ENCODE measurements around the gene PELI3.
"Not testable (repeated sequence)": the region's sequence is repeated elsewhere in the genome, so short reads cannot be mapped to it uniquely, and the experiment has no call there.

The PELI3 gene, protein sequence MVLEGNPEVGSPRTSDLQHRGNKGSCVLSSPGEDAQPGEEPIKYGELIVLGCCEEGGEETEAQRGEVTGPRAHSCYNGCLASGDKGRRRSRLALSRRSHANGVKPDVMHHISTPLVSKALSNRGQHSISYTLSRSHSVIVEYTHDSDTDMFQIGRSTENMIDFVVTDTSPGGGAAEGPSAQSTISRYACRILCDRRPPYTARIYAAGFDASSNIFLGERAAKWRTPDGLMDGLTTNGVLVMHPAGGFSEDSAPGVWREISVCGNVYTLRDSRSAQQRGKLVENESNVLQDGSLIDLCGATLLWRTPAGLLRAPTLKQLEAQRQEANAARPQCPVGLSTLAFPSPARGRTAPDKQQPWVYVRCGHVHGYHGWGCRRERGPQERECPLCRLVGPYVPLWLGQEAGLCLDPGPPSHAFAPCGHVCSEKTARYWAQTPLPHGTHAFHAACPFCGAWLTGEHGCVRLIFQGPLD

DNA sequence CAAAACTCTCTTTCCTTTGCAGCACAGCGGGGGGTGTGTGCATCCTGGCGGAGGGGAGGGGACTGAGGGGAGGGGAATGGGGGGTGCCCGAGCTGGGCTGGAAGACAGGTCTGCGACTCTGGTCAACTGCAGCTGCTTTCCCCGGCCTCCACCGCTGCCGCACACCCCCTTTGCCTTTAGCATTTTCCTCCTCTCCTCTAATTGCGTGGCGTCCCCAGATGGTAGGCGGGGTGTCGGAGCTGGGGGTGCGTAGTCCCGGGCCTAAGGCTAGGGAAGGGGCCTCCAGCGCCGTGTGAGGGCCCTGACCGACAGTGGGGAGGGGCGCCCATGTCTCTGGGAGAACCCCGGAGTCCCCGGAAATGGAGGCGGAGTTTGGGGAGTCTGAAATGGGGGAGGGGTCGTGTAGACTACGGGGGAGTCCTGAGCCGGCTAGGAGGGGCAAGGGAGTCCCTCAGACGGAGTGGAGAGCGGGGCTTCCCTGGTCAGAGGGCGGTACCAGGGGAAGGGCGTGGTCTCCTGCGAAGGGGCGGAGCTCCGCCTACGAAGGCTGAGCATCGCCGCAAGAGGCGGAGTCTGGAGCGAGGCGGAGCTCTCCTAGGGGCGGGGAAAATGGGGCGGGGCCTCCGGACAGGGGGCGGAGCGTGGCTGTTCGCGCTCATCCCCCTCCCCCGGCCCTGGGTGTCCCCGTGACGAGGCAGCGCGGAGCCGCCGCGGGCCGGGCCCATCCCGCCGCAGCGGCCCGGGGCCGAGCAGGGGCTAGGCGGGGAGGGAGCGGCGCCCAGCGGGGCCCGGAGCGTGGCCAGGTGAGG is at the start of gene PELI3:
TSS of gene PELI3 (plus strand) at position 681 of the 809 bp plus-strand sequence. CDS start 1,224 bp downstream, outside the sequence.
- DNase-seq: peak; percentile 64

DNA sequence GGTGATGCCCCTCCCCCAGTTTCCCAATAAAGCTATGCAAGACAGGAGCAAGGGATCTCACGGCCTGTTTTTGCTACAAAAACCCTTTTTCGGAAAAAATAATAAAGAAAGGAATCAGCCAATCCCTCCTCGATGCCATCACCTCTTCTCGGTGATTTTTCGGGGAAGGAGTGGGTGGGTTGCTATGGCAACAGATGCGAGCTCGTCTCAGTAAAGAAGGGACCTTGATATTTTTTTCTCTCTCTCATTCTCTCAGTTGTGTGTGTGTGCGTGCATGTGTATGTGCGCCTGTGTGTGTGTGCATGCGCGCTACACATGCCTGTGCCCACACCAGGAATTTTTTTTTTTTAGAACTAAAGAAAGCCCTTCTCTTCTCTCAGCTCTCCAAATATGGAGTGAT is 49.7 kb upstream of the PELI3 start:
- DNase-seq: no peak

DNA sequence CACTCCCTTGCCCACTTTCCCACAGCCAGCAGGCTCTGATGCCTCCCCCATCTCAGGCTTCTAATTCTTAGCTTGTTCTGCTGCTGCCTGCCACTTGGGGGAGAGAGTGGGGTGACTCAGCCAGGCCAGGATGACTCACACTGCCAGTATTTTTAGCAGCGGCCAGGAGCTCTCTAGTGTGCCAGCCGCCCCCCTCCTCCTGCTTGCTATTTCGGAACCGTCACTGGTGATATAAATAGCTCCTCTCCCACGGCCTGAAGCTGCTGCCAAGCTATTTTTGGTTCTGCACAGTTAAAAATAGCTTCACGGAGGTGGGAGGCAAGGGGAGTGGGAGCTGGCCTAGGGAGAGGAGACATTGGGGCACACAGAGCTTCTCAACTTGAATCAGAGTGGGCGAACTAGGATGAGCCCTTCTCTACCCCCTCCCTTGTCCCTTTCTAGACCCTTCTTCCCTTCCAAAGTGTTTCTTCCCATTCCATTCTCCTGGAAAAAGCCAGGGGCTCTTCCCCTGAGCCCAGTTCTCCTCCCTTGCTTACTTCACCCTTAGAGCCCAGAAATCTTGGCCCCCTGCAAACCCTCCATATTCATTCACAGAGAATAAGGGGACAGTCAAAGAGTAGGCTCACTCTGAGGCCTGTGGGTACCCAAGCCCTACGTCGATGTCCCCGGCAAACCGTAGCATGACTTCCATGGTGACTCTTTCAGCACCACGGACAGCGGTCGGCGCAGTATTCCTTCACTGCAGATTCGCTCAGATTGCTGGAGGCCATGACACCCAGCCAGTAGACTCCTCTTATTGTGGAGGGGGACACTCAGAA is 48.3 kb upstream of the PELI3 start:
- peak; percentile 81 for DNase-seq

DNA sequence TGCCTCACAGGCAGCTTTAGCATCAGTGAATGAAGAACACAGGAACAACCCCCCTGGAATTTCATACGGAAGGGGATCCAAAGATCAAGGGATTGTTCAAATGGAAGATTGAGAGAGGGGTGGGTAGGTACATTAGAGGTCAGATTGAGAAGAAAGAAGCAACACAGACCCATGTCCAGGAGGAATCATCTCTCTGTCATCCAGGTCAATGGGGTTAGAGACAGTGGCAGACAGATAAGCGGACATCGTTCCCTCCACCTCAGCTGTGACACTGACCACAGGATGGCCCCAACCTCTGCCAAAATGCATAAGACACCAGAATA is 47.8 kb upstream of the PELI3 start:
- no peak for DNase-seq

DNA sequence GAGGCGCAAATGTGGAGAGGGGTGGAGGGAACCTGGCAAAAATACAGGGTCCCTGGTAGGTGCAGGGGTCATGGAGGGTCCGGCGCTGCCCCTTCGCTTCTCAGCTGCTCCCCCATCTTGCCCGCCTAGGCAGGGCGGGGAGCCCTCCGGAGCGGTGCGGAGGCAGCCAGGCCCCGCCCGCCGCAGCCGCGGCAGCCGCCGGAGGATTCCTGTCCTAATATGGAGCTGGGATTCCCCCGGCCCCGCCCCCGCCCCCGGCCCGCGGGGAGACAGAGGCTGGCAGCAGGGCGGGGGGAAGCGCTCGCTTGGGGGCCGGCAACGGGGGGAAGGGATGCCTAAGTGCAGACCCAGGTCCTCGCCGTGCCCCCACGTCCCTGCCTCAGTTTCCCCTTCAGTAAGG is 46.9 kb upstream of the PELI3 start:
- no peak for DNase-seq

DNA sequence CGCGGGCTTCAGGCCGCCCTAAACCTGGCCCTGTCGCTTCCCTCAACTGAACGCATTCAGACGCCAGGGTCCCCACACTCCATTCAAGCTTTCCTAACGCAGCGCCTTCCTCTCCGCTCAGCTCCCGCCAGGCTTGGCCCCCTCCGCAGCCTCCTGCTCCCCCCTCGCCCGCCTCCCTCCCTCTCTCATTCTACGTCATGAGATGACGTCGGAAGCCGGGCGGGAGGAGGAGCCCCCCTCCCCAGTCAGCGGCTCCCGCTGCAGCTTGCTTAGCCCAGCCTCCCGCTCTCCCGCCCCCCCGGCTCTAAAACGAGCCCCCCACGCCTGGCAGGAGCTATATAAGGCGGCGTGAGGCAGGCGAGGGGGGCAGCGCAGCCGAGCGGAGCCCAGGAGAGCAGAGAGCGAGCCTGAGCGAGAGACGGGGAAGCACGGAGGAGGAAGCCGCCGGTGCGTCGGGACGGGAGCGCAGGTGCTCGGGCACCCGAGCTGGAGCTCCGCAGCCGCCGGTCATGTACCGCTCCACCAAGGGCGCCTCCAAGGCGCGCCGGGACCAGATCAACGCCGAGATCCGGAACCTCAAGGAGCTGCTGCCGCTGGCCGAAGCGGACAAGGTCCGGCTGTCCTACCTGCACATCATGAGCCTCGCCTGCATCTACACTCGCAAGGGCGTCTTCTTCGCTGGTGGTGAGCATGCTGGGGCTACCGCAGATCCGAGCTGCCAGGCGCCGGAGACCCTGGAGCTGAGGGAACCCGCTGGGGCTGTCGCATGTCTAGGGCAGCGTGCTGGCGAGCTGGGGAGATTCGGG is 45.8 kb upstream of the PELI3 start, which contains the start of gene NPAS4:
TSS of gene NPAS4 (plus strand) at position 365 of the 806 bp plus-strand sequence. CDS start at position 510, 145 bp downstream.
- DNase-seq: no peak

DNA sequence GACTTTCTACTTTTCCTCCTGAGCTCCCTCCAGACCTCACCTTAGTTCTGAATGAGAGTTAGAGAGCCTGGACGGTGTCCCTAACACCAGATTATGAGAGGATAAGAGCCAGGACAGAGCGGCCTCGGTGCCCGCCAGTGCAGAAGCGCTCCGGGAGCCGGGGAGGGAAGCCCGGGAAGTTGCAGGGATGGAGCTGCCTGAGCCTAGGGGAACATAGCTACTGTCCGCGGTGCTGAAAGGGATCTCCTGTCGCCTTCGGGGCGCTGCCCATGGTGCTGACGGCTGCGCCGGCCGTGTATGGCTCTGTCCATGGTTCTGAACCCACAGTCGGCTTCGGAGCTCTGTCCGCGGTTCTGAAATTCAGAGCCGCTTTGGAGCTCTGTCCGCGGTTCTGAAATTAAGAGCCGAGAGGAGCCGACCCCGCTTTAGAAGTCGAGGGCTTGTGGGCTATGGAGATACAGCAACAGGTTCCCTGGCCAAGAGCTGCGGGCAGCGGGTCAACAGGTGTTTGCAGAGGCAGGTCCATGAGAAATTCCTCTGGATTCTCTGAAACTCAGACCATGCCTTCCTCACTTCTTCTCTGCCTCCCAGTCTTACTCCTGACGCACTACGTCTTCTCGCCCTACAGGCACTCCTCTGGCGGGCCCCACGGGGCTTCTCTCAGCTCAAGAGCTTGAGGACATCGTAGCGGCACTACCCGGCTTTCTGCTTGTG is 45.1 kb upstream of the PELI3 start:
- no peak for DNase-seq

DNA sequence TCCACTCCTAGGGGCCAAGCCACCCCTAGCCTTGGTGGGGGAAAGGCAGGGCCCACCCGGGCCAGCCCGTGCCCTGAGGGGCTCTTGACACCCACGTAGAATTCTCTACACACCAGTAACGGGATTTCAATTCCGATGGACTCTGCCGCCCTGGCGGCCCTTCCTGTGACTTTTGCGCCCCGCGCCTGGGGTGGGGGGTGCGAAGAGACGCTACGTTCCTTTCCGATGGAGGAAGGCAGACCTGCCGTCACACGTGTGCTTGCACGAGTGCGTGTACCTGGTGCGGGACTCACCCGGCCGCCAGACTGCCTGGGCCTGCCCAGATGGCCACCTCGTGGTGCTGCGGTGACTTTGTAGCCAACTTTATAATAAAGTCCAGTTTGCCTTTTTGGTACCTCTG is 40.4 kb upstream of the PELI3 start:
- no peak for DNase-seq

DNA sequence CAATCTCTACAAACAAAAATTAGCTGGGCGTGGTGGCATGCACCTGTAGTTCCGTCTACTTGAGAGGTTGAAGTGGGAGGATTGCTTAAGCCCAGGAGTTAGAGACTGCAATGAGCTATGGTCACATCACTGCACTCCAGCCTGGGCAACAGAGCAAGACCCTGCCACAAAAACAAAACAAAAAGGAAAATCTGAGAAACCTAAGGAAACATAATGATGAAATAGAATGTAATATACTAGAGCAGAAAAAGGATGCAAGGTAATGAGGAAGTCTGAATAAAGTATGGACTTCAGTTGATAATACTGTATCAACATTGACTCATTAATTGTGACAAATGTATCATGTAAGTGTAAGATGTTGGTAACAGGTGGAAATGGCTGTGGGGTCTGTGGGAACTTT is 37.8 kb upstream of the PELI3 start:
- DNase-seq: no peak

DNA sequence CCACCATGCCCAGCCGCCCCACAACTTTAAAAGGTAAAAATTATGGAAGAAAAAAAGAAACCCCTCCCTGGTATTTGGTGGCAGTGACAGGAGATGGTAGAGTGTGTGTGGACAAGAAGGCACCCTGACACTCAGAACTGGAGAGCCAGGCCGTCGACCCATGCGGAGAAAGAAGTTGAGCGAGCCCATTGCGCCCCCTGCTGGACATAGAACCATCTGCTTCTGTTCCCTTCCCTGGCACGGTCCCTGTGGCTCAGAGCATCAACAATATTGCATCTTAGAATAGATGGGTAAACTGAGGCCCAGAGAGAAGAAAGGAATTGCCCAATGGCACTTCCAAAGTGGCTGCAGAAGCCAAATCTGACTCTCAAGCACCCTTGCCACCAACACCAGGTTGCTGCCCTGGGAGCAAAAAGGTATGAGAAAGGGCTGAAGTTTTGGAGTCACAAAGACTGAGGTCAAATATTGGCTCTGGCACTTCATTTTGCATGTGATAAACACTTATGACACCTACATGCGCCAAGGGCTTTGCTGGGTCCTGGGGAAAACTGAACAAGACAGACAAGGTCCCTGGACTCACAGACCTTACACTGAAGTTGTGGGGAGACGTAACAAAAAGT is 36.6 kb upstream of the PELI3 start:
- peak; percentile 44 for DNase-seq

DNA sequence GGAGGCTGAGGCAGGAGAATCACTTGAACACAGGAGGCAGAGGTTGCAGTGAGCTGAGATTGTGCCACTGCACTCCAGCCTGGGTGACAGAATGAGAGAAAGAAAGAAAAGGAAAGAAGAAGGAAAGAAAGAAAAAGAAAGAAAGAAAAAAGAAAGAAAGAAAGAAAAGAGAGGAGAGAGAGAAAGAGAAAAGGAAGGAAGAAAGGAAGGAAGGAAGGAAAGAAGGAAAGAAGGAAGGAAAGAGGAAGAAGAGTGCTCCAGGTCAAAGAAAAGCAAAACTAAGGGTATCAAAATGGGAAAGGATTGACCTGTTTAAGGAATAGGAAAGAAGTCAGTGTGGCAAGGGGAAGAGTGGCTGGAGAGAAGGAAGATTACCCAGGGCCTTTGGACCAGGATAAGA is 35.4 kb upstream of the PELI3 start:
- DNase-seq: not testable (repeated sequence)

DNA sequence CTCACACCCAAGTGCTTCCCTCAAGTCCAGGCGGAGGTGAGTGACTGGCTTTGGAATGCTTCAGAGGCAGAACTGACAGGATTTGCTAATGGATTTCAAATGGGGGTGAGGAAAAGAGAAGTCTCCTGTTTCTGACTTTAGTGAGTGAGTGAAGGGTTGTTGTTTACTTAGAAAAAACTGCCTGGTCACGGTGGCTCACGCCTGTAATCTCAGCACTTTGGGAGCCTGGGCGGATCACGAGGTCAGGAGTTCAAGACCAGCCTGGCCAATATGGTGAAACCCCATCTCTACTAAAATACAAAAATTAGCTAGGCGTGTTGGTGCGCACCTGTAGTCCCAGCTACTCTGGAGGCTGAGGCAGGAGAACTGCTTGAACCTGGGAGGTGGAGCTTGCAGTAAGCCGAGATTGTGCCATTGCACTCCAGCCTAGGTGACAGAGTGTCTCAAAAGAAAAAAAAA is 34.8 kb upstream of the PELI3 start:
- DNase-seq: not testable (repeated sequence)

DNA sequence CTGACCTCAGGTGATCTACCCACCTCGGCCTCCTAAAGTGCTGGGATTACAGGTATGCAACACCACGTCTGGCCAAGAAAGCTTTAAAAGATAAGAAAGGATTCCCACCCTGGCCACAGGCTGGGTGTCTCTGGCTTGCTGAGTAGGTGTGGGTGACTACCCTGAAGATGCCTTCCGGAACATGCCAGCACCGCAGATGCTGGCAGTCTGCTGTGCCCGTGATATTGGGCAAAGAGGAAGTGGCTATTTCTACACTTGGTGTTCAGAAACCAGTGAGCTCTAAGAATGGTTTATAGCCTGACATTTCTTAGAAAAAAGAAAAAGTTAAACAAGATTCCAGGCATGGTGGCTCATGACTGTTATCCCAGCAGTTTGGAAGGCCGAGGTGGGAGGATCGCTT is 34.1 kb upstream of the PELI3 start:
- no peak for DNase-seq

DNA sequence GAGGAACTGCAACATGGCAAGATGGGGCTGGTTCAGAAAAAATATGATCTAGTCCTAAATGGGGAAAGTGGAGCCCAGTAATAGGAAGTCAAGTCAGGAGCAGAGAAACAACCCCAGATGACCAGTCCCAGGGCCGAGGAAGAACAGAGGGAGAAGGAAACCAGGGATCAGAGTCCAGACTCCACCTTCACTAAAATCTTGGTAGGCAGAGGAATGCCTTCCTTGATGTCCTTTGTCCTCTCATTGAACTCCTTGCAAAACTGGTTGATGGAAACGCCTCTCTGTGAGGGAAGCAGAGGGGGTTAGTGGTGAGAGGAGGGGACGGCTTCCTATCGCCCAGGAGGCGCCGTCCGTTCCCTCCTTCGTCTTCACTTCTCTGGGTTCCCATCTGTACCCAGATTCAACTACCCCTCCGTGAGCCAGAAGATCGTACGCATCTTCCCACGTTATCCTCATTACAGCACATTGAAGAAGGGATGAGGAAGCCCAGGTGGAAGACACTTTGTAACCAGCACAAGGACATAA is 28.7 kb upstream of the PELI3 start:
- no peak for DNase-seq

DNA sequence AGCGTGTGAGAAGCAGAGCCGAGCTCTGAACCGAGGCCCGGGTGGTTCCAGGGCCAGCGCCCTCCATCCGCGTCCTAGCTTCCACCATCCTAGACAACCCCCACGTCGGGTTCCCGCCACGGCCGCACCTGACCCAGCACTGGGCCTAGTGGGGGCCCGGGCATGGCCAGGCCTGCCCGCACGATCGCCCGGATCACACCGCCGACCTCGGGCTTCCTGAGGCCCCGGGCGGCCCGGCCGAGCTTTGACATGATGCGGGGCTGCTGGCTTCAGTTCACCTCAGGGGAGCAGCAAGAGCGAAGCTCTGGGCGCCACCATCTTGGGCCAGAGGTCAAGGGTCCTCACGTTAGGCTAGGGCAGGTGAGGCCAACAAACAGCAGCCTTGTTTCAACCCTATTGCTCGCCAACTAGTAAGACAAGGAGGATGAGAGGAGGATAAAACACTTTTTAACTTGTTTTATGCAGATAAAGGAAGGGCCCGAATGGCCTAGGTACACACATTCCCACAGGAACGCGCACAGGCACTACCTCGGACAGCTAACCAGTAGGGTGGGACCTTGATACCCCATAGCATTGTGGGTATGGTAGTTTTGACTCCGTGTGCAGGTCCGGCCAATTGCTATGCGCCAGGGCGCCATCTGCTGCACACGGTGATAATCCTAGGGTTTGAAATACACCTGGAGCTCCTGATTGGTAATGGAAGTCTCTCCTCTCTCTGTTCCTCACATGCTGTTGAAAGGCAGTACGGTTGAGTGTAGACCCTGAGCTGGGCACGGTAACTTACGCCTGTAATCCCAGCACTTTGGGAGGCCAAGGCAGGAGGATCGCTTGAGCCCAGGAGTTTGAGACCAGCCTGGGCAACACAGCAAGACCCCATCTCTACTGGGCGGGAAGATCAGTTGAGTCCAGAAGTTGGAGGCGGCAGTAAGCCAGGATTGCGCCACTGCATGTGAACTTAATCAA is 27.9 kb upstream of the PELI3 start, which contains the start of gene MRPL11:
TSS of gene MRPL11 (minus strand) at position 345 of the 963 bp plus-strand sequence. CDS start at position 251, 94 bp downstream.
- DNase-seq: peak; percentile 91

DNA sequence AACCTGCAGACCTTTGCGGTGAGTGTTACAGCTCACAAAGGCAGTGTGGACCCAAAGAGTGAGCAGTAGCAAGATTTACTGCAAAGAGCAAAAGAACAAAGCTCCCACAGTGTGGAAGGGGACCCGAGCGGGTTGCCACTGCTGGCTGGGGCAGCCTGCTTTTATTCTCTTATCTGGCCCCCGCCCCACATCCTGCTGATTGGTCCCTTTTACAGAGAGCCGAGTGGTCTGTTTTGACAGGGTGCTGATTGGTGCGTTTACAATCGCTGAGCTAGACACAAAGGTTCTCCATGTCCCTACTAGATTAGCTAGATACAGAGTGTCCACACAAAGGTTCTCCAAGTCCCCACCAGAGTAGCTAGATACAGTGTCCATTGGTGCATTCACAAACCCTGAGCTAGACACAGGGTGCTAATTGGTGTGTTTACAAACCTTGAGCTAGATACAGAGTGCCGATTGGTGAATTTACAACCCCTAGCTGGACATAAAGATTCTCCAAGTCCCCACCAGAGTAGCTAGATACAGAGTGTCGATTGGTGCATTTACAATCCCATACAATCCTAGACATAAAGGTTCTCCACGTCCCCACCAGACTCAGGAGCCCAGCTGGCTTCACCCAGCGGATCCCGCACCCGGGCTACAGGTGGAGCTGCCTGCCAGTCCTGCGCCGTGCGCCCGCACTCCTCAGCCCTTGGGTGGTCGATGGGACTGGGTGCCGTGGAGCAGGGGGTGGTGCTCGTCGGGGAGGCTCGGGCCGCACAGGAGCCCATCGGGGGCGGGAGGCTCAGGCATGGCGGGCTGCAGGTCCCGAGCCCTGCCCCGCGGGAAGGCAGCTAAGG is 26.4 kb upstream of the PELI3 start:
- not testable (repeated sequence) for DNase-seq

DNA sequence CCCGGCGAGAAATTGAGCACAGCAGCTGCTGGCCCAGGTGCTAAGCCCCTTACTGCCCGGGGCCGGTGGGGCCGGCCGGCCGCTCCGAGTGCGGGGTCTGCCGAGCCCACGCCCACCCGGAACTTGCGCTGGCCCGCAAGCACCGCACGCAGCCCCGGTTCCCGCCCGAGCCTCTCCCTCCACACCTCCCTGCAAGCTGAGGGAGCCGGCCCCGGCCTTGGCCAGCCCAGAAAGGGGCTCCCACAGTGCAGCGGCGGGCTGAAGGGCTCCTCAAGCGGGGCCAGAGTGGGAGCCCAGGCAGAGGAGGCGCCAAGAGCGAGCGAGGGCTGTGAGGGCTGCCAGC is 25.8 kb upstream of the PELI3 start:
- not testable (repeated sequence) for DNase-seq

DNA sequence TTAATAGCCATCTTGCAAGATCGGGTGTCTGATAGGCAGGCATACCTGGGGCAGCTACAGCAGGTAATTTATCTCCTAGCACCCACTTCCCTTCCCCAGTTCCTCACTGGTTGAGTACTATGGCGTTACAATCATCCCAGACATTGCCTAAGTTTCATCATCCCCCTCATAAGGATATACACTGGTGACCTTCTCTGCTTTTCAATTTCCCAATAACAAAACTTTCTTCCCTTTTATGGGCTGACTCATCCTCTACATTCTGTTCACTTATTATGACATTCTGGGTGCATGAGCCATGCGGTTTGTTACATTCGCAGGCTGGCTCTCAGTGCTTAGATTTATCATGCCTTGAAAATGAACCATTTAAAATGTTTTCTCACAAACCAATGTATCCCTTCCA is 23.1 kb upstream of the PELI3 start:
- no peak for DNase-seq

All from NCI-H1694 treated with DMSO at 0.1 percent for 48 hours (cell line).